NCI-H2029 treated with DMSO at 0.1 percent for 48 hours (cell line): ENCODE data around the gene IQSEC1.
"Not testable (repeated sequence)": the region's sequence is repeated elsewhere in the genome, so short reads cannot be mapped to it uniquely, and the experiment has no call there.

Source experiments
- DNase-seq: peaks from one replicate; lab custom pipeline; 2025; lab: John Stamatoyannopoulos, UW

The IQSEC1 gene

GRCh38 chr3:12875857-12876836 lies 197.1 kb downstream of the IQSEC1 start:
- DNase-seq, result no peak

GRCh38 chr3:12871404-12871983 lies 201.7 kb downstream of the IQSEC1 start:
- DNase-seq, result no peak

GRCh38 chr3:12870942-12871341 lies 202.3 kb downstream of the IQSEC1 start:
- no peak for DNase-seq

GRCh38 chr3:12869035-12869621 lies 204.1 kb downstream of the IQSEC1 start:
- no peak for DNase-seq

GRCh38 chr3:12868039-12869034 lies 204.9 kb downstream of the IQSEC1 start:
- DNase-seq, result peak; percentile 52

- DNase-seq, result no peak
Measured at GRCh38 chr3:12866836-12867235, 206.4 kb downstream of the IQSEC1 start.

- no peak for DNase-seq
Measured at GRCh38 chr3:12865271-12865670, 208.0 kb downstream of the IQSEC1 start.

- DNase-seq, result no peak
Measured at GRCh38 chr3:12862387-12862786, 210.8 kb downstream of the IQSEC1 start.

GRCh38 chr3:12861611-12862010 lies 211.6 kb downstream of the IQSEC1 start:
- no peak for DNase-seq

GRCh38 chr3:12859840-12860239 lies 213.4 kb downstream of the IQSEC1 start:
- no peak for DNase-seq

- DNase-seq, result no peak
Measured at GRCh38 chr3:12856626-12857025, 216.6 kb downstream of the IQSEC1 start.

- DNase-seq, result no peak
Measured at GRCh38 chr3:12854565-12854964, 218.7 kb downstream of the IQSEC1 start.

- not testable (repeated sequence) for DNase-seq
Measured at GRCh38 chr3:12853847-12854246, 219.4 kb downstream of the IQSEC1 start.

GRCh38 chr3:12852201-12852600 lies 221.0 kb downstream of the IQSEC1 start:
- no peak for DNase-seq
